ENCODE data around the gene PKN2.

- TF ChIP-seq POLR2A (IDR thresholded peaks at IDR 0.05) = no peak
- TF ChIP-seq, protein P1, sequence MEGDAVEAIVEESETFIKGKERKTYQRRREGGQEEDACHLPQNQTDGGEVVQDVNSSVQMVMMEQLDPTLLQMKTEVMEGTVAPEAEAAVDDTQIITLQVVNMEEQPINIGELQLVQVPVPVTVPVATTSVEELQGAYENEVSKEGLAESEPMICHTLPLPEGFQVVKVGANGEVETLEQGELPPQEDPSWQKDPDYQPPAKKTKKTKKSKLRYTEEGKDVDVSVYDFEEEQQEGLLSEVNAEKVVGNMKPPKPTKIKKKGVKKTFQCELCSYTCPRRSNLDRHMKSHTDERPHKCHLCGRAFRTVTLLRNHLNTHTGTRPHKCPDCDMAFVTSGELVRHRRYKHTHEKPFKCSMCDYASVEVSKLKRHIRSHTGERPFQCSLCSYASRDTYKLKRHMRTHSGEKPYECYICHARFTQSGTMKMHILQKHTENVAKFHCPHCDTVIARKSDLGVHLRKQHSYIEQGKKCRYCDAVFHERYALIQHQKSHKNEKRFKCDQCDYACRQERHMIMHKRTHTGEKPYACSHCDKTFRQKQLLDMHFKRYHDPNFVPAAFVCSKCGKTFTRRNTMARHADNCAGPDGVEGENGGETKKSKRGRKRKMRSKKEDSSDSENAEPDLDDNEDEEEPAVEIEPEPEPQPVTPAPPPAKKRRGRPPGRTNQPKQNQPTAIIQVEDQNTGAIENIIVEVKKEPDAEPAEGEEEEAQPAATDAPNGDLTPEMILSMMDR (IDR thresholded peaks at IDR 0.05) = peak in 1 of 4 experiments; percentile 10
Observed at GRCh38 chr1:88736633-88737248, 52.7 kb downstream of the PKN2 start.
